ENCODE measurements around the gene LYPLA2. TPM values are rescaled to one million over a fixed set of nuclear protein-coding genes. Genes with fewer than 3 reads are reported as not detected.

Gene LYPLA2
- total and polyA plus RNA-seq, 4 donors = 30.9 to 83.1 (median 66.9) TPM

- H3K4me1 ChIP-seq (ENCODE audit: control insufficient read depth in 5 of 5, insufficient read depth in 5 of 5, low read length in 5 of 5) = peaks cover 0 to 13% (median 3%) of the 10 kb centered on the region in 5 donors
- no peak overlapping the region for H3K4me3 ChIP-seq
- ATAC-seq (ENCODE audit: insufficient read depth, low FRiP score) (no peak), DNase-seq (no peak)
- no peak overlapping the region for H3K9ac ChIP-seq (ENCODE audit: insufficient read depth in 1 of 2, low read length in 2 of 2)
- H3K36me3 ChIP-seq (ENCODE audit: control insufficient read depth in 4 of 4, insufficient read depth in 4 of 4, low read length in 4 of 4) = peaks cover 0 to 1% (median under 1%) of the 10 kb centered on the region in 4 donors
- 76 to 80% methylated on average over 6 of the region's 6 CpGs for WGBS, 2 donors
- no peaks in the 10 kb centered on the region for H3K9me3 ChIP-seq (ENCODE audit: control insufficient read depth in 4 of 4, insufficient read depth in 3 of 4, low read length in 3 of 4)
- H3K27ac ChIP-seq (ENCODE audit: low read depth in 1 of 2, low read length in 1 of 2) = no peak overlapping the region
- H3K27me3 ChIP-seq (ENCODE audit: control insufficient read depth in 3 of 3, insufficient read depth in 3 of 3, low read length in 2 of 3) = no peaks in the 10 kb centered on the region
- TF ChIP-seq CTCF (IDR thresholded peaks at IDR 0.05; ENCODE audit: control extremely low read depth, extremely low read depth) = no peak
Measured at GRCh38 chr1:23774174-23774880, 16.6 kb upstream of the LYPLA2 start.

- 55 to 65% methylated on average over 2 of the region's 2 CpGs for WGBS, 2 donors
- H3K4me3 ChIP-seq = no peak overlapping the region
- no peak for TF ChIP-seq CTCF (IDR thresholded peaks at IDR 0.05; ENCODE audit: control extremely low read depth, extremely low read depth)
- no peaks in the 10 kb centered on the region for H3K9me3 ChIP-seq (ENCODE audit: control insufficient read depth in 4 of 4, insufficient read depth in 3 of 4, low read length in 3 of 4)
- no peak overlapping the region for H3K27ac ChIP-seq (ENCODE audit: low read depth in 1 of 2, low read length in 1 of 2)
- H3K36me3 ChIP-seq (ENCODE audit: control insufficient read depth in 4 of 4, insufficient read depth in 4 of 4, low read length in 4 of 4) = peaks cover 0 to 7% (median under 1%) of the 10 kb centered on the region in 4 donors
- ATAC-seq (ENCODE audit: insufficient read depth, low FRiP score) (no peak), DNase-seq (no peak)
- no peak overlapping the region for H3K9ac ChIP-seq (ENCODE audit: insufficient read depth in 1 of 2, low read length in 2 of 2)
- peaks cover 0 to 16% (median 3%) of the 10 kb centered on the region in 5 donors for H3K4me1 ChIP-seq (ENCODE audit: control insufficient read depth in 5 of 5, insufficient read depth in 5 of 5, low read length in 5 of 5)
- H3K27me3 ChIP-seq (ENCODE audit: control insufficient read depth in 3 of 3, insufficient read depth in 3 of 3, low read length in 2 of 3) = no peaks in the 10 kb centered on the region
Measured at GRCh38 chr1:23776217-23776616, 14.7 kb upstream of the LYPLA2 start.

- Histone ChIP-seq H3K27me3 (ENCODE audit: control insufficient read depth in 3 of 3, insufficient read depth in 3 of 3, low read length in 2 of 3) (no peaks in the 10 kb centered on the region), H3K9me3 (ENCODE audit: control insufficient read depth in 4 of 4, insufficient read depth in 3 of 4, low read length in 3 of 4) (no peaks in the 10 kb centered on the region), H3K27ac (ENCODE audit: low read depth in 1 of 2, low read length in 1 of 2) (peak within 1 kb of the TSS; percentile 93 to 97), H3K9ac (ENCODE audit: insufficient read depth in 1 of 2, low read length in 2 of 2) (peak within 1 kb of the TSS; percentile 56 to 91), H3K36me3 (ENCODE audit: control insufficient read depth in 4 of 4, insufficient read depth in 4 of 4, low read length in 4 of 4) (peaks cover 0 to 7% (median 3%) of the 10 kb centered on the region in 4 donors), H3K4me1 (ENCODE audit: control insufficient read depth in 5 of 5, insufficient read depth in 5 of 5, low read length in 5 of 5) (peaks cover 0 to 16% (median 3%) of the 10 kb centered on the region in 5 donors), H3K4me3 (peak within 1 kb of the TSS; percentile 97)
- 0% methylated on average over 52 to 91 of the region's 91 CpGs for WGBS, 2 donors
- DNase-seq = peak; percentile 90 to 92 (median 91)
- peak; percentile 72 for ATAC-seq (ENCODE audit: insufficient read depth, low FRiP score)
- no peak for TF ChIP-seq CTCF (IDR thresholded peaks at IDR 0.05; ENCODE audit: control extremely low read depth, extremely low read depth)
Measured at GRCh38 chr1:23777979-23778814, 12.7 kb upstream of the LYPLA2 start, which contains the start of gene PITHD1. PITHD1 (plus strand) TSS chr1:23778418; CDS start chr1:23778516, 98 bp downstream.
